ENCODE measurements around the gene CIAO3.
A peak's percentile ranks its signal among the peaks of the same experiment; 100 is the strongest.
"Not testable (repeated sequence)": the region's sequence is repeated elsewhere in the genome, so short reads cannot be mapped to it uniquely, and the experiment has no call there.

The CIAO3 gene

GRCh38 chr16:747978-748746 lies 7.4 kb upstream of the CIAO3 start:
- no peaks in the 10 kb centered on the region for H3K27me3 ChIP-seq
- no peak for TF ChIP-seq Cebpa-rat (IDR thresholded peaks at IDR 0.05)
- no peaks in the 10 kb centered on the region for H3K9me3 ChIP-seq (replicated peaks in 1 of 11)

GRCh38 chr16:746637-747036 lies 5.8 kb upstream of the CIAO3 start:
- Histone ChIP-seq H3K36me3 (no peaks in the 10 kb centered on the region), H3K27me3 (no peaks in the 10 kb centered on the region), H3K27ac (no peak overlapping the region), H3K4me2 (no peak overlapping the region), H3K9me3 (replicated peaks in 1 of 11) (no peaks in the 10 kb centered on the region), H3K4me1 (peaks cover 0 to 10% (median 2%) of the 10 kb centered on the region in 10 experiments; a peak in 9 of 20 replicates), H4K20me1 (no peaks in the 10 kb centered on the region), H3K4me3 (no peak overlapping the region), H3K9ac (no peak overlapping the region)
- TF ChIP-seq Cebpa-rat (IDR thresholded peaks at IDR 0.05): no peak

More at GRCh38 chr16:747978-748746, 7.4 kb upstream of the CIAO3 start:
- no peak overlapping the region for H3K4me3 ChIP-seq
- no peak overlapping the region for H3K9ac ChIP-seq
- no peaks in the 10 kb centered on the region for H4K20me1 ChIP-seq
- no peak overlapping the region for H3K4me2 ChIP-seq
- H3K4me1 ChIP-seq: peaks cover 0 to 15% (median 0%) of the 10 kb centered on the region in 10 experiments; a peak in 8 of 20 replicates
- H3K36me3 ChIP-seq: no peaks in the 10 kb centered on the region
- no peak overlapping the region for H3K27ac ChIP-seq

- H3K4me1 ChIP-seq: peaks cover 0 to 15% (median 7%) of the 10 kb centered on the region in 10 experiments; a peak in 16 of 20 replicates
- H3K27me3 ChIP-seq: no peaks in the 10 kb centered on the region
- H3K9ac ChIP-seq: no peak overlapping the region
- no peak for TF ChIP-seq Cebpa-rat (IDR thresholded peaks at IDR 0.05)
- no peak overlapping the region for H3K4me2 ChIP-seq
- H3K27ac ChIP-seq: no peak overlapping the region
- no peak overlapping the region for H3K4me3 ChIP-seq
- no peaks in the 10 kb centered on the region for H3K9me3 ChIP-seq (replicated peaks in 1 of 11)
- no peaks in the 10 kb centered on the region for H3K36me3 ChIP-seq
- no peaks in the 10 kb centered on the region for H4K20me1 ChIP-seq
Measured at GRCh38 chr16:745739-746138, 4.9 kb upstream of the CIAO3 start.

GRCh38 chr16:743794-744500 lies 3.1 kb upstream of the CIAO3 start:
- Histone ChIP-seq H4K20me1 (peaks cover 0 to 6% (median 0%) of the 10 kb centered on the region in 11 experiments; a peak in 2 of 22 replicates), H3K27me3 (no peaks in the 10 kb centered on the region), H3K4me1 (peaks cover 12 to 30% (median 22%) of the 10 kb centered on the region in 10 experiments), H3K9ac (no peak overlapping the region), H3K36me3 (0 out of 22 replicates have a peak, but pooled peaks cover 0 to 5% (median 0%) of the 10 kb centered on the region in 11 experiments), H3K9me3 (replicated peaks in 1 of 11) (no peaks in the 10 kb centered on the region), H3K27ac (no peak overlapping the region), H3K4me3 (no peak overlapping the region), H3K4me2 (no peak overlapping the region)
- TF ChIP-seq Cebpa-rat (IDR thresholded peaks at IDR 0.05): no peak

- H3K36me3 ChIP-seq; H3K27ac ChIP-seq; H3K4me3 ChIP-seq; H3K9me3 ChIP-seq (replicated peaks in 1 of 11); H4K20me1 ChIP-seq; H3K9ac ChIP-seq; H3K27me3 ChIP-seq; H3K4me2 ChIP-seq: not testable (repeated sequence)
- peaks cover 20 to 40% (median 32%) of the 10 kb centered on the region in 10 experiments for H3K4me1 ChIP-seq
Measured at GRCh38 chr16:742894-743293, 2.1 kb upstream of the CIAO3 start.

GRCh38 chr16:741986-742629 lies 1.3 kb upstream of the CIAO3 start:
- Histone ChIP-seq H3K4me2 (peak overlapping the region in 4 of 11 experiments; percentile 11 to 40 (median 18); a peak in 5 of 22 replicates), H4K20me1 (peaks cover 0 to 6% (median 0%) of the 10 kb centered on the region in 11 experiments; a peak in 2 of 22 replicates), H3K27ac (no peak overlapping the region), H3K36me3 (peaks cover 0 to 9% (median 2%) of the 10 kb centered on the region in 11 experiments; a peak in 13 of 22 replicates), H3K9ac (no peak overlapping the region), H3K4me3 (no peak overlapping the region), H3K27me3 (no peaks in the 10 kb centered on the region), H3K4me1 (peaks cover 28 to 48% (median 40%) of the 10 kb centered on the region in 10 experiments), H3K9me3 (replicated peaks in 1 of 11) (no peaks in the 10 kb centered on the region)
- no peak for TF ChIP-seq Cebpa-rat (IDR thresholded peaks at IDR 0.05)

- peak overlapping the region; percentile 71 to 98 (median 91) for H3K4me3 ChIP-seq
- peak overlapping the region; percentile 40 to 84 (median 74) for H3K27ac ChIP-seq
- H3K4me2 ChIP-seq: peak overlapping the region; percentile 86 to 100 (median 99)
- H3K36me3 ChIP-seq: peaks cover 6 to 26% (median 19%) of the 10 kb centered on the region in 11 experiments; a peak in 19 of 22 replicates
- TF ChIP-seq Cebpa-rat (IDR thresholded peaks at IDR 0.05): no peak
- H3K4me1 ChIP-seq: peaks cover 37 to 61% (median 57%) of the 10 kb centered on the region in 10 experiments
- H3K9ac ChIP-seq: peak overlapping the region; percentile 81 to 92 (median 87)
- H4K20me1 ChIP-seq: peaks cover 0 to 16% (median 4%) of the 10 kb centered on the region in 11 experiments; a peak in 9 of 22 replicates
- H3K27me3 ChIP-seq: no peaks in the 10 kb centered on the region
- H3K9me3 ChIP-seq (replicated peaks in 1 of 11): no peaks in the 10 kb centered on the region
Measured at GRCh38 chr16:740459-740763, 386 bp downstream of the CIAO3 start.

- Histone ChIP-seq H3K9ac (peak overlapping the region; percentile 81 to 92 (median 87)), H3K4me3 (peak overlapping the region; percentile 71 to 98 (median 91)), H3K4me1 (peaks cover 37 to 67% (median 63%) of the 10 kb centered on the region in 10 experiments), H3K27ac (peak overlapping the region; percentile 40 to 84 (median 74)), H3K9me3 (replicated peaks in 1 of 11) (no peaks in the 10 kb centered on the region), H3K27me3 (no peaks in the 10 kb centered on the region), H3K36me3 (peaks cover 12 to 32% (median 24%) of the 10 kb centered on the region in 11 experiments), H4K20me1 (peaks cover 2 to 22% (median 9%) of the 10 kb centered on the region in 11 experiments; a peak in 15 of 22 replicates), H3K4me2 (peak overlapping the region; percentile 86 to 100 (median 99))
- TF ChIP-seq Cebpa-rat (IDR thresholded peaks at IDR 0.05): no peak
Measured at GRCh38 chr16:739560-740458, 988 bp downstream of the CIAO3 start.
